ENCODE data around the gene NOLC1. TPM values are rescaled to one million over a fixed set of nuclear protein-coding genes. Genes with fewer than 3 reads are reported as not detected.

Gene NOLC1
- total RNA-seq, 4 donors from 2014 or later = 19.2 to 30.7 (median 22.0) TPM

GRCh38 chr10:102118867-102119266, 33.3 kb upstream of the NOLC1 start:
- TF ChIP-seq, protein P1, sequence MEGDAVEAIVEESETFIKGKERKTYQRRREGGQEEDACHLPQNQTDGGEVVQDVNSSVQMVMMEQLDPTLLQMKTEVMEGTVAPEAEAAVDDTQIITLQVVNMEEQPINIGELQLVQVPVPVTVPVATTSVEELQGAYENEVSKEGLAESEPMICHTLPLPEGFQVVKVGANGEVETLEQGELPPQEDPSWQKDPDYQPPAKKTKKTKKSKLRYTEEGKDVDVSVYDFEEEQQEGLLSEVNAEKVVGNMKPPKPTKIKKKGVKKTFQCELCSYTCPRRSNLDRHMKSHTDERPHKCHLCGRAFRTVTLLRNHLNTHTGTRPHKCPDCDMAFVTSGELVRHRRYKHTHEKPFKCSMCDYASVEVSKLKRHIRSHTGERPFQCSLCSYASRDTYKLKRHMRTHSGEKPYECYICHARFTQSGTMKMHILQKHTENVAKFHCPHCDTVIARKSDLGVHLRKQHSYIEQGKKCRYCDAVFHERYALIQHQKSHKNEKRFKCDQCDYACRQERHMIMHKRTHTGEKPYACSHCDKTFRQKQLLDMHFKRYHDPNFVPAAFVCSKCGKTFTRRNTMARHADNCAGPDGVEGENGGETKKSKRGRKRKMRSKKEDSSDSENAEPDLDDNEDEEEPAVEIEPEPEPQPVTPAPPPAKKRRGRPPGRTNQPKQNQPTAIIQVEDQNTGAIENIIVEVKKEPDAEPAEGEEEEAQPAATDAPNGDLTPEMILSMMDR (IDR thresholded peaks at IDR 0.05; ENCODE audit: low read depth) = no peak

DNA sequence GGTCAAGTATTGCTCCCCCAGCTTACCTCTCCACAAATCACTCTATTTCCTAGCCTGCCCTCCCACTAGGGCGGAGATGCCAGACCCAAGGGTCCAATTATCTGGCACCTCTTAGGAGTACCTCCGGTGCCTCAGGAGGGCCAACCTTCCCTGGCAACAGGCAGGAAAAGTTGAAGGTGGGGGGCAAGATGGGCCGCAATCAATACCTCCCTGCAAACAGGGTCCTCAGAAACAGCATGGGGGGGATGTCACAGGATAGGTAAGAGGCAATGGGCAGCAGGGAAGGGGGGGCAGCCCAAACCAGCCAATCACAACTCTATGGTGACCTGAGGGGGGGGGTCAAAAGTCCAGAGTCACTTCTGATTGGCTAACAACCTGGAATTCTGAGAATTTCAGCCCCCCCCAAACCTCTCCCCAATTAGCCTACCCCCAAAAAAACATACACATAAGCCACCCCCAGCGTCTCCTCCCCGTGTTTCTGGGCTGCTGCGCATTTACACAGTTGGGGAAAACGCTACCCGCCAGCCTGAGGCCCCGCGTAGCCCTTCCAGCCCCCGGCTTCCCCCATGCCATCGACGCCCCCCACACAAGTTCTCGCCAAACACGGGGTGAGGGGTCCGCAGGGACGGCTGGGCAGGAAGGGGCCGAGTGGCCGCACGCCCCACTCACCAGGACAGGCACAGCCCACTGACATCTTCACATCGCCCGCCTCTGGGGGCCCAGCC, 32.6 kb upstream of the NOLC1 start:
- TF ChIP-seq, protein P1 (IDR thresholded peaks at IDR 0.05; ENCODE audit: low read depth) = no peak

GRCh38 chr10:102120142-102120990, 31.8 kb upstream of the NOLC1 start, which contains the start of gene LDB1:
Gene LDB1, minus strand, starts transcription at chr10:102120368. Its CDS starts 258 bp downstream, at chr10:102120110.
- TF ChIP-seq, protein P1 (IDR thresholded peaks at IDR 0.05; ENCODE audit: low read depth) = no peak

DNA sequence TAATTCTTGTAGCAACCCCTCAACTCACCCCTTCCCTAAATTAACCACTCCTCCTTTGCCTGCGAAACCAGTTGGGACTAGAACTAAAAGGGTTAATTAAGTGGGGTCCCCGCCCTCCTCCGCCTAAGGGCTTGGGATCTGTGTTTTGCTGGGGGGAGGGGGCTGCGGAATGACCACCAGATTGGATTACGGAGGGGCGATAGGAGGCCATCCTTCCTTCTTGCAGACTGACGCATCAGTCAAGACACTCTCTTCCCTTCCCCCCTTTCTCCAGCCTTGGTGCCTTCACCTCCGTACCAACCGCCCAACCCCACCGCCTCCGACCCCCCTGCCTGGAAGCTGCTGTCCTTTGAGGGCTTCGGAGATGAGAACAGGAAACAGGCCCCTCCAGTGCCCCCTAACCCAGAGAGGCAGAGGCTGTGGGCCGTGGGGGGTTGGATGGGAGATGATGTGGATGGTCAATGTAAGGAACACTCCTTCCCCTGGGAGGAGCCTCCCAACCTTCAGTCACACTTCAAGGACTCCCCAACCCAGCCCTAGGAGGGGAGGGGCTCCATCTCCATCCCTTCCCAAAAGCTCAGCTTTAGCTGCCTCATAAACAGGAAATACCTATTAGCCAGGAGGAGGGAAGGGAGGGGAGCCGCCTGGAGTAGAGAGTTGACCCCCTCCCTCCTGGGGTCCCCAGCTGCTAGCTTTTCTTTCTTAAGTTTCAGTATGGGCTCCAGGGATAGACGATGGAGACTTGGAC, 31.0 kb upstream of the NOLC1 start:
- TF ChIP-seq, protein P1 (IDR thresholded peaks at IDR 0.05; ENCODE audit: low read depth) = no peak

GRCh38 chr10:102121739-102122372, 30.3 kb upstream of the NOLC1 start:
- TF ChIP-seq, protein P1 (IDR thresholded peaks at IDR 0.05; ENCODE audit: low read depth) = no peak

DNA sequence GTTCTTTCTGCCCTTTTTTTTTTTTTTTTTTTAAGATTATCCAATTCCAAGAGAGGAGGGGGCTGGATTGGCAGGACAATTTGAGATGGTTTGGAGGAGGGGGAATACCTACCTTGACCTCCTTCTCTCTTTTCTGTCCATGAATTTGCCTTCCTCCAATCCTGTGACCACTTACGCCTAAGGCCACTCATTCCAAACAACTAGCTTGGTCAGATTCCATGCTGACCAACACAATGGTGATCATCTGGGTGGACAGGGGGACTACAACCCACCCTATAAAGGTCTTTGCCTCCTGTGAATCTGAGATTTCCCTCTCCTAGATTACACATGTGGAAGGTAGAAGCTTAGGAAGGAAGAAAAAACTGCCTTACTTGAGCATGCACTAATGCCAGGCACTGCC, 29.7 kb upstream of the NOLC1 start:
- TF ChIP-seq, protein P1 (IDR thresholded peaks at IDR 0.05; ENCODE audit: low read depth) = no peak

All from subcutaneous adipose tissue (tissue), 4 donors.